Liver (tissue), 9 donors: Measurements from ENCODE around the gene COL27A1. TPM values are rescaled to one million over a fixed set of nuclear protein-coding genes. Genes with fewer than 3 reads are reported as not detected.

Source experiments
- DNase-seq: peaks from one replicate; pipeline ENCODE4 v3.0.0-alpha.2; 2017; ENCODE audit warnings: low spot score
- H3K27ac ChIP-seq, 2 donors: one replicate each; pipeline ENCODE4 v1.7.0; 2013; ENCODE audit warnings: inconsistent platforms in 2 of 2, low read length in 2 of 2, control low read depth in 1 of 2, low read depth in 1 of 2, mild to moderate bottlenecking in 1 of 2
- H3K27me3 ChIP-seq, 4 donors: one replicate each; pipeline versions ENCODE4 v1.6.1 to v1.7.0; 2013; ENCODE audit warnings: low read length in 3 of 4, inconsistent platforms in 1 of 4, mild to moderate bottlenecking in 1 of 4, moderate library complexity in 1 of 4; ENCODE audit not compliant: control insufficient read depth in 4 of 4, insufficient read depth in 4 of 4
- H3K36me3 ChIP-seq, 4 donors: one replicate each; pipeline versions ENCODE4 v1.6.1 to v1.7.0; 2013; ENCODE audit warnings: low read length in 3 of 4, mild to moderate bottlenecking in 3 of 4, low read depth in 1 of 4, moderate library complexity in 1 of 4; ENCODE audit not compliant: control insufficient read depth in 4 of 4, insufficient read depth in 3 of 4
- H3K4me1 ChIP-seq, 4 donors: one replicate each; pipeline versions ENCODE4 v1.6.1 to v1.7.0; 2013; ENCODE audit warnings: low read length in 3 of 4, mild to moderate bottlenecking in 3 of 4, moderate library complexity in 1 of 4; ENCODE audit not compliant: control insufficient read depth in 4 of 4, insufficient read depth in 4 of 4
- H3K4me3 ChIP-seq, 3 donors: one replicate each; pipeline versions ENCODE4 v1.6.1 to v1.7.0; 2013; ENCODE audit warnings: low read length in 3 of 3, control low read depth in 1 of 3, low read depth in 1 of 3, mild to moderate bottlenecking in 1 of 3
- H3K9ac ChIP-seq, 2 donors: one replicate each; pipeline ENCODE4 v1.7.0; 2013; ENCODE audit warnings: low read length in 2 of 2, mild to moderate bottlenecking in 2 of 2, moderate library complexity in 2 of 2, control low read depth in 1 of 2, low read depth in 1 of 2
- H3K9me3 ChIP-seq, 4 donors: one replicate each; pipeline versions ENCODE4 v1.6.1 to v1.7.0; 2013; ENCODE audit warnings: low read length in 3 of 4; ENCODE audit not compliant: control insufficient read depth in 4 of 4
- ATF3 ChIP-seq: IDR thresholded peaks from 2 replicates; pipeline ENCODE4 v1.6.1; 2016; ENCODE audit warnings: antibody characterized with exemption
- EGR1 ChIP-seq, 2 donors: IDR thresholded peaks; 2 replicates each; pipeline ENCODE4 v1.6.1; 2016 to 2018; ENCODE audit warnings: antibody characterized with exemption in 2 of 2, low read depth in 2 of 2
- FOXA1 ChIP-seq: IDR thresholded peaks from 2 replicates; pipeline ENCODE4 v1.6.1; 2016; ENCODE audit warnings: antibody characterized with exemption
- FOXA2 ChIP-seq: IDR thresholded peaks from 2 replicates; pipeline ENCODE4 v1.6.1; 2016; ENCODE audit warnings: antibody characterized with exemption
- GABPA ChIP-seq, 2 donors: IDR thresholded peaks in 1 of 2; conservative IDR thresholded peaks in 1 of 2; 2 replicates each; pipeline ENCODE4 v1.6.1; 2016; ENCODE audit warnings: antibody characterized with exemption in 2 of 2, mild to moderate bottlenecking in 1 of 2, moderate library complexity in 1 of 2
- HNF4A ChIP-seq, 2 donors: conservative IDR thresholded peaks; 2 replicates each; pipeline ENCODE4 v1.6.1; 2016; ENCODE audit warnings: antibody characterized with exemption in 2 of 2, mild to moderate bottlenecking in 2 of 2
- HNF4G ChIP-seq: IDR thresholded peaks from 2 replicates; pipeline ENCODE4 v1.6.1; 2016; ENCODE audit warnings: antibody characterized with exemption
- JUND ChIP-seq, 2 donors: IDR thresholded peaks; 2 replicates each; pipeline ENCODE4 v1.6.1; 2016; ENCODE audit warnings: antibody characterized with exemption in 2 of 2
- MAX ChIP-seq: IDR thresholded peaks from 2 replicates; pipeline ENCODE4 v1.6.1; 2016; ENCODE audit warnings: antibody characterized with exemption
- NR2F2 ChIP-seq: IDR thresholded peaks from 2 replicates; pipeline ENCODE4 v1.6.1; 2016; ENCODE audit warnings: antibody characterized with exemption
- RAD21 ChIP-seq, 2 donors: IDR thresholded peaks; 2 replicates each; pipeline ENCODE4 v1.6.1; 2016; ENCODE audit warnings: antibody characterized with exemption in 2 of 2, mild to moderate bottlenecking in 2 of 2
- RXRA ChIP-seq, 2 donors: IDR thresholded peaks; 2 replicates each; pipeline ENCODE4 v1.6.1; 2017 to 2018; ENCODE audit warnings: antibody characterized with exemption in 2 of 2, mild to moderate bottlenecking in 1 of 2
- YY1 ChIP-seq: IDR thresholded peaks from 2 replicates; pipeline ENCODE4 v1.6.1; 2016; ENCODE audit warnings: antibody characterized with exemption, mild to moderate bottlenecking
- ZBTB33 ChIP-seq: IDR thresholded peaks from 2 replicates; pipeline ENCODE4 v1.6.1; 2016; ENCODE audit warnings: antibody characterized with exemption
- WGBS: extraction: QIAGEN DNeasy Blood & Tissue Kit; methylation state at CpG from one replicate; pipeline ENCODE4 v1.1.7; 2013; 5-methylcytosine and 5-hydroxymethylcytosine counted together
- polyA plus RNA-seq, 2 donors: library from polyadenylated mRNA; stranded (reverse) in 1 of 2; unstranded in 1 of 2; fragments of 200-250 nt in 1 of 2; fragments of >200 nt in 1 of 2; fragmentation: Nextera tagmentation in 1 of 2; extraction: Ambion mirVana in 1 of 2; gene quantifications; one replicate each; pipeline versions ENCODE4 v1.2.1 to v1.2.3, GENCODE V29; 2013 to 2015
- total RNA-seq, 2 donors: library from RNA; depleted of rRNA; stranded (reverse); fragments of >200 nt; gene quantifications; one replicate each; pipeline ENCODE4 v1.2.3, GENCODE V29; 2014
- TF ChIP-seq, protein P1 (sequence below): fragments of 150-350 bp; IDR thresholded peaks from 2 replicates; pipeline ENCODE4 v1.5.1; 2017; ENCODE audit warnings: improper control_type of control experiment, low read depth, low read length; ENCODE audit not compliant: missing input control
- TF ChIP-seq, protein P2 (sequence below): IDR thresholded peaks from 2 replicates; pipeline ENCODE4 v1.6.1; 2016; ENCODE audit warnings: antibody characterized with exemption, mild to moderate bottlenecking
- donor health status: healthy.
- donor health status: healthy.
- donor health status: healthy.
- donor health status: healthy.
- donor health status: healthy.

COL27A1 gene
- total and polyA plus RNA-seq, 4 donors, result 7.0 to 20.4 (median 12.0) TPM

DNA sequence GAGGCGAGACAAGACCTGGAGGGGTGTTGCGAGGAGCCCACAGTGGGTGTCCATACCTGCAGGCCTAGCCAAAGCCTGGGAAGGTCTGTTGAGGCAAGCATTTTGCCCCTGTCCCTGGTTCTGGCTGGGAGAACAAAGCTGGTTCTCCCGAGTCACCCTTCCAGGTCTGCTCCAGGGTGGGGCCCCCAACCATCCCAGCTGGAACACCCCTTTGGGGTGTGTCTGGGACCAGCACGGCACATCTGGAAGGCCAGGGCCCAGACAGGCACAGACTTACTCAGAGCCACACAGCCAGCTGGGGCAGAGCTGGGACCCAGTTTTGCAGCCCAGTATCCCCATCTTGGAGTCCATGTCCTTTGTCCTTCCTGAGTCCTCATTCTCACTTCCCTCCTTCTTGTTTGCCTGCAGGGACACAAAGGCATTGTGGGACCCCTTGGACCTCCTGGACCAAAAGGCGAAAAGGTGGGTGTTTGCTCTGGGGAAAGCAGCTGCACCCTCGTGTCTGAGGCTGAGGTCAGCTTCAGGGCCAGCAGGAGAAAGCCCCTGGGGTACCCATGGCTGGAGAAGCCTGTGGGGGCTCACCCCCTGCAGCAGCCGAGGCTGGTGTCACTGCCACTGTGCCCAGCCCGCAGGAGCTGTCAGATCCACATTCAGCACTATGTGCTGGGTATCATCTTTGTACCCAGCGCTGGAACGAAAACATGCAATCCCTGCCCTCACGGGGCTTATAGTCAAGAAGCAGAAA lies 129.2 kb downstream of the COL27A1 start:
- Histone ChIP-seq H3K27me3 (no peaks in the 10 kb centered on the region), H3K36me3 (peaks cover 5 to 43% (median 19%) of the 10 kb centered on the region in 4 donors), H3K9me3 (no peaks in the 10 kb centered on the region), H3K27ac (no peak overlapping the region), H3K4me3 (no peak overlapping the region), H3K4me1 (peaks cover 0 to 4% (median 0%) of the 10 kb centered on the region in 4 donors), H3K9ac (no peak overlapping the region)
- no peak for TF ChIP-seq NR2F2
- TF ChIP-seq ZBTB33, result no peak
- no peak for TF ChIP-seq GABPA (IDR thresholded peaks at IDR 0.05 in 1 of 2, conservative IDR thresholded peaks at IDR 0.05 in 1 of 2)
- TF ChIP-seq EGR1 (IDR thresholded peaks at IDR 0.05; ENCODE audit: low read depth in 2 of 2), result no peak
- TF ChIP-seq HNF4A (conservative IDR thresholded peaks at IDR 0.05), result no peak
- no peak for TF ChIP-seq MAX
- WGBS, result 95% methylated on average over 11 of the region's 11 CpGs
- DNase-seq, result no peak

GRCh38 chr9:114285166-114285867 lies 130.0 kb downstream of the COL27A1 start:
- Histone ChIP-seq H3K27ac (no peak overlapping the region), H3K4me1 (peaks cover 0 to 4% (median 0%) of the 10 kb centered on the region in 4 donors), H3K36me3 (peaks cover 5 to 43% (median 19%) of the 10 kb centered on the region in 4 donors), H3K4me3 (no peak overlapping the region), H3K27me3 (no peaks in the 10 kb centered on the region), H3K9ac (no peak overlapping the region), H3K9me3 (no peaks in the 10 kb centered on the region)
- WGBS, result 79% methylated on average over 20 of the region's 20 CpGs
- no peak for DNase-seq
- TF ChIP-seq FOXA1 (no peak), FOXA2 (no peak), HNF4G (no peak), YY1 (no peak), RXRA (IDR thresholded peaks at IDR 0.05) (no peak), JUND (IDR thresholded peaks at IDR 0.05) (no peak), MAX (no peak), NR2F2 (no peak), RAD21 (IDR thresholded peaks at IDR 0.05) (no peak), ZBTB33 (no peak), ATF3 (no peak), EGR1 (IDR thresholded peaks at IDR 0.05; ENCODE audit: low read depth in 2 of 2) (no peak), HNF4A (conservative IDR thresholded peaks at IDR 0.05) (no peak), GABPA (IDR thresholded peaks at IDR 0.05 in 1 of 2, conservative IDR thresholded peaks at IDR 0.05 in 1 of 2) (no peak)
- TF ChIP-seq, protein P1, sequence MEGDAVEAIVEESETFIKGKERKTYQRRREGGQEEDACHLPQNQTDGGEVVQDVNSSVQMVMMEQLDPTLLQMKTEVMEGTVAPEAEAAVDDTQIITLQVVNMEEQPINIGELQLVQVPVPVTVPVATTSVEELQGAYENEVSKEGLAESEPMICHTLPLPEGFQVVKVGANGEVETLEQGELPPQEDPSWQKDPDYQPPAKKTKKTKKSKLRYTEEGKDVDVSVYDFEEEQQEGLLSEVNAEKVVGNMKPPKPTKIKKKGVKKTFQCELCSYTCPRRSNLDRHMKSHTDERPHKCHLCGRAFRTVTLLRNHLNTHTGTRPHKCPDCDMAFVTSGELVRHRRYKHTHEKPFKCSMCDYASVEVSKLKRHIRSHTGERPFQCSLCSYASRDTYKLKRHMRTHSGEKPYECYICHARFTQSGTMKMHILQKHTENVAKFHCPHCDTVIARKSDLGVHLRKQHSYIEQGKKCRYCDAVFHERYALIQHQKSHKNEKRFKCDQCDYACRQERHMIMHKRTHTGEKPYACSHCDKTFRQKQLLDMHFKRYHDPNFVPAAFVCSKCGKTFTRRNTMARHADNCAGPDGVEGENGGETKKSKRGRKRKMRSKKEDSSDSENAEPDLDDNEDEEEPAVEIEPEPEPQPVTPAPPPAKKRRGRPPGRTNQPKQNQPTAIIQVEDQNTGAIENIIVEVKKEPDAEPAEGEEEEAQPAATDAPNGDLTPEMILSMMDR, result no peak
- TF ChIP-seq, protein P2, sequence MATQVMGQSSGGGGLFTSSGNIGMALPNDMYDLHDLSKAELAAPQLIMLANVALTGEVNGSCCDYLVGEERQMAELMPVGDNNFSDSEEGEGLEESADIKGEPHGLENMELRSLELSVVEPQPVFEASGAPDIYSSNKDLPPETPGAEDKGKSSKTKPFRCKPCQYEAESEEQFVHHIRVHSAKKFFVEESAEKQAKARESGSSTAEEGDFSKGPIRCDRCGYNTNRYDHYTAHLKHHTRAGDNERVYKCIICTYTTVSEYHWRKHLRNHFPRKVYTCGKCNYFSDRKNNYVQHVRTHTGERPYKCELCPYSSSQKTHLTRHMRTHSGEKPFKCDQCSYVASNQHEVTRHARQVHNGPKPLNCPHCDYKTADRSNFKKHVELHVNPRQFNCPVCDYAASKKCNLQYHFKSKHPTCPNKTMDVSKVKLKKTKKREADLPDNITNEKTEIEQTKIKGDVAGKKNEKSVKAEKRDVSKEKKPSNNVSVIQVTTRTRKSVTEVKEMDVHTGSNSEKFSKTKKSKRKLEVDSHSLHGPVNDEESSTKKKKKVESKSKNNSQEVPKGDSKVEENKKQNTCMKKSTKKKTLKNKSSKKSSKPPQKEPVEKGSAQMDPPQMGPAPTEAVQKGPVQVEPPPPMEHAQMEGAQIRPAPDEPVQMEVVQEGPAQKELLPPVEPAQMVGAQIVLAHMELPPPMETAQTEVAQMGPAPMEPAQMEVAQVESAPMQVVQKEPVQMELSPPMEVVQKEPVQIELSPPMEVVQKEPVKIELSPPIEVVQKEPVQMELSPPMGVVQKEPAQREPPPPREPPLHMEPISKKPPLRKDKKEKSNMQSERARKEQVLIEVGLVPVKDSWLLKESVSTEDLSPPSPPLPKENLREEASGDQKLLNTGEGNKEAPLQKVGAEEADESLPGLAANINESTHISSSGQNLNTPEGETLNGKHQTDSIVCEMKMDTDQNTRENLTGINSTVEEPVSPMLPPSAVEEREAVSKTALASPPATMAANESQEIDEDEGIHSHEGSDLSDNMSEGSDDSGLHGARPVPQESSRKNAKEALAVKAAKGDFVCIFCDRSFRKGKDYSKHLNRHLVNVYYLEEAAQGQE, result no peak
